ENCODE results near the gene NEUROG3.

DNA sequence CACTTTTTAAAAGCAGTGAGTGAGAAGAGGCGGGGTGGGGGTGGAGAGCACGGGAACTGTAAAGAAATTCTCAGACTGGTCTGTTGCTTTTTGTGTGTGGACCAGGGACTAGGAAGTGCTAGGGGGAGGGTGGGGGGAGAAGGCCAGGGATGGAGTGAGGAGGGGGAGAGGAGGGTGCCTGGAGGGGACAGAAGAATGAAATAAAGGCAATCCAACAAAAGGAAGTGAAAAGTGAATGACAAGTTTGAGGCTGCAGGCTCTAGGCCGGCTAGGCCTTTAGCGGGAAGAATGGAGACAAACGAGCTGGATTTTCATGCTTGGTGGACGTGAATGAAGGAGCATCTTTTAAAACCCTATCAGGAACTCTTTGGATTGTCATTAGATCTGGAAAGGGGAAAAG is 13.7 kb downstream of the NEUROG3 start:
- TF ChIP-seq GATAD1 (CRISPR knock-in tag; IDR thresholded peaks at IDR 0.05) (no peak), EZH2 (conservative IDR thresholded peaks at IDR 0.05; ENCODE audit: low read depth, low read length) (no peak), ZSCAN20 (CRISPR knock-in tag; IDR thresholded peaks at IDR 0.05; ENCODE audit: borderline replicate concordance) (no peak), TEAD3 (CRISPR knock-in tag; optimal IDR thresholded peaks at IDR 0.05; ENCODE audit: borderline replicate concordance) (no peak), ZNF792 (CRISPR knock-in tag; IDR thresholded peaks at IDR 0.05) (no peak), FOXM1 (CRISPR knock-in tag; IDR thresholded peaks at IDR 0.05) (no peak), JUND (CRISPR knock-in tag; IDR thresholded peaks at IDR 0.05) (no peak)
- TF ChIP-seq, protein P1, sequence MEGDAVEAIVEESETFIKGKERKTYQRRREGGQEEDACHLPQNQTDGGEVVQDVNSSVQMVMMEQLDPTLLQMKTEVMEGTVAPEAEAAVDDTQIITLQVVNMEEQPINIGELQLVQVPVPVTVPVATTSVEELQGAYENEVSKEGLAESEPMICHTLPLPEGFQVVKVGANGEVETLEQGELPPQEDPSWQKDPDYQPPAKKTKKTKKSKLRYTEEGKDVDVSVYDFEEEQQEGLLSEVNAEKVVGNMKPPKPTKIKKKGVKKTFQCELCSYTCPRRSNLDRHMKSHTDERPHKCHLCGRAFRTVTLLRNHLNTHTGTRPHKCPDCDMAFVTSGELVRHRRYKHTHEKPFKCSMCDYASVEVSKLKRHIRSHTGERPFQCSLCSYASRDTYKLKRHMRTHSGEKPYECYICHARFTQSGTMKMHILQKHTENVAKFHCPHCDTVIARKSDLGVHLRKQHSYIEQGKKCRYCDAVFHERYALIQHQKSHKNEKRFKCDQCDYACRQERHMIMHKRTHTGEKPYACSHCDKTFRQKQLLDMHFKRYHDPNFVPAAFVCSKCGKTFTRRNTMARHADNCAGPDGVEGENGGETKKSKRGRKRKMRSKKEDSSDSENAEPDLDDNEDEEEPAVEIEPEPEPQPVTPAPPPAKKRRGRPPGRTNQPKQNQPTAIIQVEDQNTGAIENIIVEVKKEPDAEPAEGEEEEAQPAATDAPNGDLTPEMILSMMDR (CRISPR knock-in tag; IDR thresholded peaks at IDR 0.05), result no peak
- TF ChIP-seq, protein P2, sequence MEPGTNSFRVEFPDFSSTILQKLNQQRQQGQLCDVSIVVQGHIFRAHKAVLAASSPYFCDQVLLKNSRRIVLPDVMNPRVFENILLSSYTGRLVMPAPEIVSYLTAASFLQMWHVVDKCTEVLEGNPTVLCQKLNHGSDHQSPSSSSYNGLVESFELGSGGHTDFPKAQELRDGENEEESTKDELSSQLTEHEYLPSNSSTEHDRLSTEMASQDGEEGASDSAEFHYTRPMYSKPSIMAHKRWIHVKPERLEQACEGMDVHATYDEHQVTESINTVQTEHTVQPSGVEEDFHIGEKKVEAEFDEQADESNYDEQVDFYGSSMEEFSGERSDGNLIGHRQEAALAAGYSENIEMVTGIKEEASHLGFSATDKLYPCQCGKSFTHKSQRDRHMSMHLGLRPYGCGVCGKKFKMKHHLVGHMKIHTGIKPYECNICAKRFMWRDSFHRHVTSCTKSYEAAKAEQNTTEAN (CRISPR knock-in tag; conservative IDR thresholded peaks at IDR 0.05), result no peak
